Lower lobe of right lung (tissue), 2 donors: ENCODE measurements around the gene MYDGF. TPM values are rescaled to one million over a fixed set of nuclear protein-coding genes. Genes with fewer than 3 reads are reported as not detected.
"Not testable (repeated sequence)": the region's sequence is repeated elsewhere in the genome, so short reads cannot be mapped to it uniquely, and the experiment has no call there.

ENCODE experiments used
- ATAC-seq, 2 donors: fragments of 200-7000 bp; cut with Tn5 transposase; one replicate each; pipeline ENCODE4 v1.9.1; 2020 to 2022; ENCODE audit warnings: mild to moderate bottlenecking in 2 of 2, moderate library complexity in 2 of 2
- DNase-seq: peaks from one replicate; pipeline ENCODE4 v3.0.0-alpha.2; 2020
- H3K27ac ChIP-seq: fragments of 200-600 bp; one replicate; pipeline ENCODE4 v1.8.0; 2022
- H3K27me3 ChIP-seq: fragments of 200-600 bp; one replicate; pipeline ENCODE4 v1.8.0; 2022; ENCODE audit warnings: low read depth
- H3K36me3 ChIP-seq: fragments of 200-600 bp; one replicate; pipeline ENCODE4 v1.8.0; 2022; ENCODE audit warnings: mild to moderate bottlenecking
- H3K4me1 ChIP-seq: fragments of 200-600 bp; one replicate; pipeline ENCODE4 v1.8.0; 2022
- H3K4me3 ChIP-seq: fragments of 200-600 bp; one replicate; pipeline ENCODE4 v1.8.0; 2022; ENCODE audit warnings: mild to moderate bottlenecking
- H3K9me3 ChIP-seq: fragments of 200-600 bp; one replicate; pipeline ENCODE4 v1.8.0; 2022
- intact Hi-C: fragments of 100-400 bp; cut with DNase I; formaldehyde crosslinking; loops from one replicate; pipeline ENCODE4 v1.11.0; 2022
- total RNA-seq: library from RNA; stranded (reverse); fragmentation: NEBNext Ultra II Directional; extraction: Animal tissue kit (Norgen Biotek cat#: 25700); gene quantifications from one replicate; pipeline ENCODE4 v1.2.1, GENCODE V29; 2021
- TF ChIP-seq, protein P1 (sequence below): fragments of 200-600 bp; IDR thresholded peaks from one replicate; pipeline ENCODE4 v1.8.0; 2022; ENCODE audit warnings: antibody characterized with exemption, mild to moderate bottlenecking
- donor health status: DM: no; HTN: yes; CAD: no; lungs with severe emphysema.

The MYDGF gene
- total RNA-seq, 1 donor from 2014 or later = 91.6 TPM

DNA sequence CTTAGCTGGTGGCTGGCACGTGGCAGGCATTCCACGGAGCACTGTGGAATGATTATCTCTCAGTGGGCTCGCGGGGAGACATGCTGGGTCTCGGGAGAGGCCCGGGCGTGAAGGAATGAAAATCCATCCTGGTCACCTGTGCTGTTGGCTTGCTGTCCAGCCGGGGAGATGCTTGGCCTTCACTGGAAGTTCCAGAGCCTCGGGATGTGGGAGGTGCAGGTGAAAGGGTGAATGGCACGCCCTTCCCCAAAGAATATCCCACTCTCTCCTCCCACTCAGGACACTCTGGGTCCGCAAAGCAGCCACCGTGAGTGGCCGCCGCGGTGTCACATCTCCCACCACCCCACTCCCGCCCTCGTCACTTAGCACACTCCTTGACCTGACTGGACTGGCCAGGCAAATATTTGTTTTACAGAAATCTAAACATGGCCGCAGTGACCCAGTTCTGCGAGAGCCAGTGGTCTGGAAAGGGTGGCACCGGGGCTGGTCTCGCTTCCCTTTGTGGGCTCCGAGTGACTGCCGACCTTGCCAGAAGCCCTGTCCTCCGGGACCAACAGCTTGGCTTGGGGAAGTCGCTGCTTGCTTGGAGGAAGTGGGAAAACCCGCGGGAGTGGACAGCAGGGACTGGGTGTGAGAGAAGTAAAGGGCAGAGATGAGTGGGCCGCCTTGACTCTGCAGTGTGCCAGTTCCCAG, 45.5 kb upstream of the MYDGF start:
- Histone ChIP-seq H3K27ac (peak overlapping the region; percentile 60), H3K36me3 (peaks cover 93% of the 10 kb centered on the region), H3K4me1 (peaks cover 53% of the 10 kb centered on the region), H3K9me3 (no peaks in the 10 kb centered on the region), H3K27me3 (no peaks in the 10 kb centered on the region), H3K4me3 (peak overlapping the region; percentile 14)
- DNase-seq = peak; percentile 85
- intact Hi-C loops = no loop called here
- TF ChIP-seq, protein P1, sequence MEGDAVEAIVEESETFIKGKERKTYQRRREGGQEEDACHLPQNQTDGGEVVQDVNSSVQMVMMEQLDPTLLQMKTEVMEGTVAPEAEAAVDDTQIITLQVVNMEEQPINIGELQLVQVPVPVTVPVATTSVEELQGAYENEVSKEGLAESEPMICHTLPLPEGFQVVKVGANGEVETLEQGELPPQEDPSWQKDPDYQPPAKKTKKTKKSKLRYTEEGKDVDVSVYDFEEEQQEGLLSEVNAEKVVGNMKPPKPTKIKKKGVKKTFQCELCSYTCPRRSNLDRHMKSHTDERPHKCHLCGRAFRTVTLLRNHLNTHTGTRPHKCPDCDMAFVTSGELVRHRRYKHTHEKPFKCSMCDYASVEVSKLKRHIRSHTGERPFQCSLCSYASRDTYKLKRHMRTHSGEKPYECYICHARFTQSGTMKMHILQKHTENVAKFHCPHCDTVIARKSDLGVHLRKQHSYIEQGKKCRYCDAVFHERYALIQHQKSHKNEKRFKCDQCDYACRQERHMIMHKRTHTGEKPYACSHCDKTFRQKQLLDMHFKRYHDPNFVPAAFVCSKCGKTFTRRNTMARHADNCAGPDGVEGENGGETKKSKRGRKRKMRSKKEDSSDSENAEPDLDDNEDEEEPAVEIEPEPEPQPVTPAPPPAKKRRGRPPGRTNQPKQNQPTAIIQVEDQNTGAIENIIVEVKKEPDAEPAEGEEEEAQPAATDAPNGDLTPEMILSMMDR = no peak
- ATAC-seq = peak; percentile 71 to 78

DNA sequence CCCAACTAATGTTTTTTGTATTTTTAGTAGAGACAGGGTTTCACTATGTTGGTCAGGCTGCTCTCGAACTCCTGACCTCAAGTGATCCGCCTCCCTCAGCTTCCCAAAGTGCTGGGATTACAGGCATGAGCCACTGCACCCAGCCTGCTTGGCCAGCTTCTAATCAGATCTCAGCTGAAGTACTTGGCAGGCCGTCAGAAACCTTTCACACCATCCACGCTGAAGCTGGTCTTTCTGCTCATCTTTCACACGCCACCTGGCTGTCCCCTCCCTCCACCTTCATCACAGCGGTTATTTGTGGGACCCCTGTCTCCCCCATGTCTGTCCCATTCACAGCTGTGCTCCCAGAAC, 45.0 kb upstream of the MYDGF start:
- peak in 1 of 2 donors; percentile 38 for ATAC-seq
- peak overlapping the region; percentile 60 for H3K27ac ChIP-seq
- H3K27me3 ChIP-seq, DNase-seq, intact Hi-C loops, H3K9me3 ChIP-seq: not testable (repeated sequence)
- H3K36me3 ChIP-seq = peaks cover 93% of the 10 kb centered on the region
- peaks cover 56% of the 10 kb centered on the region for H3K4me1 ChIP-seq
- peak overlapping the region; percentile 14 for H3K4me3 ChIP-seq

DNA sequence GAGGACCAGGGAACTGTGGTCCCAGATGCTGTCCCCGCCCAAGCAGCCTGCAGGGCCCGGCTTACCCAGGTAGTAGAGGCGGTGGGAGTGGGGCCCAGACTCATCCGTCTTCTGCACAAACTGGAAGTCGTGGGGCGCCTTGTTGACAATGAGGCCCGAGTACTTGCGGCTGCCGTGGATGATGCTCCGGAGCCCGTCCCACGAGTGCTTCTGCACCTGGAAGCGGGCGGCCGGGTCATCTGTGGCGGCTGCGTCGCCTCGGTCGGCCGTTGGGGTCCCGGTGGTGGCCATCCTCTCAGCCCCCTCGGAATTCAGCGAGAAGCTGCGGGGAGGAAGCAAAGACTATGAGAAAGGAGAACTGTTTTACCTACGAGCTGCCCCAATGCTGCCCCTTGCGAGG, 43.9 kb upstream of the MYDGF start:
- H3K36me3 ChIP-seq = peaks cover 93% of the 10 kb centered on the region
- no peaks in the 10 kb centered on the region for H3K27me3 ChIP-seq
- ATAC-seq (no peak), DNase-seq (no peak)
- TF ChIP-seq, protein P1 = no peak
- H3K4me1 ChIP-seq = peaks cover 65% of the 10 kb centered on the region
- H3K27ac ChIP-seq = peak overlapping the region; percentile 31
- intact Hi-C loops = no loop called here
- no peak overlapping the region for H3K4me3 ChIP-seq
- H3K9me3 ChIP-seq = no peaks in the 10 kb centered on the region

DNA sequence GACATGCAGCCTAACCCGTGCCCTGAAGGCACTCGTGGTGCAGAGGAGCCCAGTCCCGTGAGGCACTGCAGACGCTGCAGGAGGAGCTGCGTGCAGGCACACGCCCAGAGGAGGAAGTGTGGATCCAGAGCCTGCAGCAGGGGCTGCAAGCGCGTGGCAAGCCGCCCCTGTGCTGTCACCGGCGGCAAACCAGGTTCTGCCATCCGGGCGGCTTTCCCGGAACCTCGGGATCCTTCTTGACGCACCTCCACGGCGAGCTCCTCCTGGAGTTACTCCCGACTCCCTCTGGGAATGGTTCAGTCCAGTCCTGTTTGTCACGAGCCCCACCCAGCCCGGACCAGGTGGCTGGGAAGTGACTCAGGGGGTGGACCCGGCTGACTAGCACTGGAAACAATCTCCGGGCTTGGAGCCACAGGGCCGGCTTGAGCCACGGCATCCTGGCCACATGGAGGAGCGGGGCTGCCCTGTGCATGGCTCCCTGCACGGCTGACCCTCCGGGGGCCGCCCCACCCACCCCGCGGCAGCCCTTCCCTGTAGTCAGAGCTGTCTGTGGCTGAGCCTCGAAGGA, 43.3 kb upstream of the MYDGF start:
- H3K27me3 ChIP-seq = no peaks in the 10 kb centered on the region
- H3K4me3 ChIP-seq = no peak overlapping the region
- TF ChIP-seq, protein P1 = no peak
- H3K36me3 ChIP-seq = peaks cover 91% of the 10 kb centered on the region
- DNase-seq = no peak
- peak overlapping the region; percentile 56 for H3K27ac ChIP-seq
- intact Hi-C loops = no loop called here
- no peaks in the 10 kb centered on the region for H3K9me3 ChIP-seq
- peaks cover 63% of the 10 kb centered on the region for H3K4me1 ChIP-seq
- peak; percentile 36 to 73 for ATAC-seq

DNA sequence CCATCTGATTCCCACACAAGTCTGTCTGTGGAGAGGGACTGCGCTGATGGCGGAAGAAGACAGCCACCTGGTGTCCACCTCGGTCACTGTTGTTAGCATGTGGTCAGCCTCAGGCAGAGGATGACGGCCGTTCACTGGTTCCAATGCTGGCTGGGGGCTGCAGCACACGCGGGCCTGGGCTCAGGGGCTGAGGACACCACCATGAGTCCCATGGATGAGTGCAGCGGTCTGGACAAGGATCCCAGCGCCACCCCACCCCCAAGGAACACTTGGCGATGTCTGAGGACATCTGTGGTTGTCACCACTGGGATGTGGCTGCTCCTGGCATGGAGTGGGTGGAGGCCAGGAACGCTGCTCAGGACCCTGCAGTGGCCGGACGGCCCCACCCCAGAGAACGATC, 42.6 kb upstream of the MYDGF start:
- intact Hi-C loops = no loop called here
- DNase-seq (no peak), ATAC-seq (no peak)
- Histone ChIP-seq H3K27ac (peak overlapping the region; percentile 56), H3K4me3 (no peak overlapping the region), H3K27me3 (no peaks in the 10 kb centered on the region), H3K36me3 (peaks cover 88% of the 10 kb centered on the region), H3K4me1 (peaks cover 62% of the 10 kb centered on the region), H3K9me3 (no peaks in the 10 kb centered on the region)
- TF ChIP-seq, protein P1 = no peak

DNA sequence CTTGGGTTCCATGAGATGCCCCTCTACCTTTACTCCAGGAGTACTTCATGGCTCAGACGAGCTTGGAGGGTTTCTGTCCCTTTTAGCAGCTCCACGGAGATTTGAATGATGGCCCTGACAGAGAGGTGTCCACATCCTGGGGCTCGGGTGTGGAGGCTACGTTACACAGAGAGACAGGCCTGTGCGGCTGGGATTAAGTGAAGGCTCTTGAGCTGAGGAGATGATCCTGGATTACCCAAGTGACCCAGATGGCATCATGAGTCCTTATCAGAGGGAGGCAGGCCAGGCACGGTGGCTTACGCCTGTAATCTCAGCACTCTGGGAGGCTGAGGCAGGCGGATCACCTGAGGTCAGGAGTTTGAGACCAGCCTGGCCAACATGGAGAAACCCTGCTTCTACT, 41.1 kb upstream of the MYDGF start:
- intact Hi-C loops = no loop called here
- Histone ChIP-seq H3K27me3 (no peaks in the 10 kb centered on the region), H3K27ac (no peak overlapping the region), H3K4me1 (peaks cover 57% of the 10 kb centered on the region), H3K4me3 (no peak overlapping the region), H3K9me3 (no peaks in the 10 kb centered on the region), H3K36me3 (peaks cover 74% of the 10 kb centered on the region)
- ATAC-seq = no peak
- DNase-seq = no peak
- TF ChIP-seq, protein P1 = no peak
